ENCODE results near the gene CFAP92. TPM values are rescaled to one million over a fixed set of nuclear protein-coding genes. Genes with fewer than 3 reads are reported as not detected.

The CFAP92 gene, protein sequence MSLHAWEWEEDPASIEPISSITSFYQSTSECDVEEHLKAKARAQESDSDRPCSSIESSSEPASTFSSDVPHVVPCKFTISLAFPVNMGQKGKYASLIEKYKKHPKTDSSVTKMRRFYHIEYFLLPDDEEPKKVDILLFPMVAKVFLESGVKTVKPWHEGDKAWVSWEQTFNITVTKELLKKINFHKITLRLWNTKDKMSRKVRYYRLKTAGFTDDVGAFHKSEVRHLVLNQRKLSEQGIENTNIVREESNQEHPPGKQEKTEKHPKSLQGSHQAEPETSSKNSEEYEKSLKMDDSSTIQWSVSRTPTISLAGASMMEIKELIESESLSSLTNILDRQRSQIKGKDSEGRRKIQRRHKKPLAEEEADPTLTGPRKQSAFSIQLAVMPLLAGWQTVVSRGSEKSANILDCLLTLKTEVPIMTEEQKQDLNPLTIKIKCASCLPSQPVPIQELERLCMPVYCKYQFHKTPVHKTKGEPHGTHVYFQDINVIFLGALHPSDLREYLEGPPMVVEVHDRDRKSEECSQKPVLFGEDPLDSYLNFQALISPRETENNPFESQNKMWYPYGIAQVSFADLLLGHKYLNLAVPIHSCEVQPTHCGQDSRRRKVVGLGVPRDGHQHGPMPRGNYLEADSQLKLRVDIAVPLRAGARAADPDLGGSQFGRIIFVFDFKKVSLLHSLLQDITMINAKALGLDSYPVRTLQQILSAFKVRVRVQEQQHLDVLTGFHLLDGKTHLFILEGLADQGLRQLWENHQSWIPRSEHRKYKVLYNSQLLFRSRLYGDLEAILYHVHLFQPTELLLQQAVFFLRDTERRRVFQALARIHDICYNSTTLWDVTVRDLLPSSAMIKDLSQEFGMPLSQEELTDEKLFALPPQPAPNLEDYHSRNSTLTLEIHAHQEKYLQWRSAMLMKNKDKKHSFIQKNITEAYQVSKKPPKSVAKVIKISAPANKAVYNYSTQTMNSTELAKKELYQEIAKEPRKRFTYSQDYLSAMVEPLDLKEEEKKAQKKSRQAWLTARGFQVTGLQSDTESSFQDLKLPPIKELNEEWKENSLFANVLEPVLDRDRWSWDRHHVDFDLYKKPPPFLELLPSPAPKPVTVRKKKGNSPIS
- total RNA-seq (2022; extraction: Qiagen RNA extraction; ENCODE audit: low read depth): 0.05 TPM in 2 of 5 replicates, not detected in the others

DNA sequence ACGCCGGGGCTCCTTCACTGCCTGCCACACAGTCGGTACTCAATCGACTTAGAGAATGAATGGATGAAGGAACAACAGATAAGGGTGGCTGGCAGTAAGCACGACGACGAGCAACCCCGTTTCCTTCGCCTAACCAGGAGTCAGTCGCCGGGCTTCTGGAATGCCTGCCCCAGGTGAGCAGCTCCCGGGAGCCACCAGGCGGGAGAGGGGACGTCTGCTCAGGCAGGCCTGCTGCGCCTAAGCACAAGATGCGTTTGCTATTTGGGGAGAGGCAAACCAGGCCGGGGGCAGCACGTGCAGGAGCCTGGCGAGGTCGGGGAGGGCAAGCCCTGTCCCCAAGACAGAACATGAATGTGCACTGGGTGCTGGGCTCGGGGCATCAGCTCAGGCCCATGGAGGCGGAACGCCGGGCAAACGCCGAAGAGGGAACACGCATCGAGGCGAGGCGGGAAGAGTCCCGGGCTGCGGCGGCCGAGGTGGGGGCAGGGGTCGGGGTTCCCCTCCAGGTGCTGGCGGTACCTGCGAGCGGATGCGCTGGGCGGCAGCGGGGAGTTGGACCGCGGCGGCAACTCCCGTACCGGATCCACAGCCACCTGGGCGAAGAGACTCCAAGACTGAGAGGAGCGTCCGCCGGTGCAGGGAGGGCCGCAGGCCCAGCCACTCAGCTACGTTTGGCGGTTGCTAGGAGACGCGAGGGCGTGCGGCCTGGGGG, at the start of gene CFAP92:
TSS of gene CFAP92 (minus strand) at position 616 of the 712 bp plus-strand sequence. CDS start 772 bp downstream, outside the sequence.

DNA sequence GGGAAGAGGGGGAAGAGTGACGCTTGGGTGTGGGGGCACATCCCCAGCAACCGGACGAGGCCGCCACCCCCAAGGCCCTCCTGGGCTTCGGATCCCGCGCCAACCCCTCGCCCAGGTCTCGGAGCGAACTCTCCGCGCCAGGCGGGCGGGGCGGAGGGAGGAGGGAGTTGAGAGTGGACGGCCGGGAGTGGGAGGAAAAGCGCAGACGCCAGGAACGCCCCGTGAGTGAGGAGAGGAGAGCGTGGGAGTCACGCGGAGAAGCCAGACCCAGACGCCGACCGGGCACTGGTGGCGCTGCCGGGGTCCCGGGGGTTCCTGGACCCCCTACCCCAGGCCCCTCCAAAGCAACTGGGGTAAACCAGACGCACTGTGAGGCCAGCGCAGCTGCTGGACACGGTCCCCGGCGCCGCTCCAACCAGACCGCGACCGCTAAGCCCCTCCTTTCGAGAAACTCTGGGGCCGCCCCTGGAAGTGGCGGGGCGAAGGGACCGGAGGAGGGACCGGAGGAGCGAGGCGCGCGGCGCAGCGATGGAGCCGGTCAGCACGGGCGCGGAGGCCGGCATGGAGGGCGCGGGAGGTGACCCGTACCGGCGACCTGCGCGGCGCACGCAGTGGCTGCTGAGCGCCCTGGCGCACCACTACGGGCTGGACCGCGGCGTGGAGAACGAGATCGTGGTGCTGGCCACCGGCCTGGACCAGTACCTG, 7.4 kb upstream of the CFAP92 start, which contains the start of gene EFCC1:
TSS of gene EFCC1 (plus strand) at position 204 of the 705 bp plus-strand sequence. CDS start at position 529, 325 bp downstream.

DNA sequence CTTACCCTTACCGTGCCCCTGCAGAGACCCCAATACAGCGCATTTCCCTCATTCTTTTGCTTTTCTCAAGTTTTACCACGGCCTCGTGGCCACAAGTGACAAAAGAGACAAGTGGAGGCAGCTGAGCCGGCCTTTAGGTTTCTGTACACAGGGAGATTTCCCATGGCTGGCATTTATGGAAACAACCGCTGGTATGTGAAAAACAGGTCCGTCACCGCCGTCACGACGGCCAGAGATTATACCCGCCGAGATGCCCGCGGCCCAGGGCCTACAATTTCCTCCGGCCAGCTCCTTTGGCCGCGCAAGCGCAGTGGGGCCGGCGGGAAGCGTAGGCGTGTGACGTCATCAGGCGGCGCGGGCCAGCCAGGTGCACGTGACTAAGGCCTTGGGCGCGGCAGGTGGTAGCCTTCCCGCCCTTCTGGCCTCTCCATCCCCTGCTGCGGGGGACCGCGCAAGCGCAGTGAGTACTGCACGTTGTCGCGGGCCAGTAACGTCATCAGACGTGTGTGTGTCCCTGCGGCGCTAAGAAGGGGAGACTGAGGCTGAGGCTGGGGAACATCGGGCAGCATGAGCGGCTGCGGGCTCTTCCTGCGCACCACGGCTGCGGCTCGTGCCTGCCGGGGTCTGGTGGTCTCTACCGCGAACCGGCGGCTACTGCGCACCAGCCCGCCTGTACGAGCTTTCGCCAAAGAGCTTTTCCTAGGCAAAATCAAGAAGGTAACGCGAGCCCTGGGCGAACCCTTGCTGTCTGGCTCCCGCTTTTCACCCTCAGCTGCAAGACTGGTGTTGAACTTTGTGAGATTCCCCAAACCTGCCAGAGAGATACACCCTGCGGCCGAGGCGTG, 114.5 kb downstream of the CFAP92 start, which contains the start of gene ACAD9:
TSS of gene ACAD9 (plus strand) at position 496 of the 845 bp plus-strand sequence. CDS start at position 568, 72 bp downstream.

Other genes with a start within 250 kb of the CFAP92 start
- 24.0 to 27.1 TPM (median 24.7 TPM) in 5 replicates for gene ACAD9, start 114.5 kb downstream of the CFAP92 start, total RNA-seq (2022; extraction: Qiagen RNA extraction; ENCODE audit: low read depth)
- not detected in 5 replicates for gene EFCC1, start 7.2 kb upstream of the CFAP92 start, total RNA-seq (2022; extraction: Qiagen RNA extraction; ENCODE audit: low read depth)
- not detected in 5 replicates for gene GP9, start 66.7 kb upstream of the CFAP92 start, total RNA-seq (2022; extraction: Qiagen RNA extraction; ENCODE audit: low read depth)
- gene RAB43, start 127.7 kb upstream of the CFAP92 start, total RNA-seq (2022; extraction: Qiagen RNA extraction; ENCODE audit: low read depth): 3.1 to 7.3 TPM (median 4.7 TPM) in 5 replicates
- 19.0 to 24.5 TPM (median 22.6 TPM) in 5 replicates for gene ISY1, start 167.0 kb upstream of the CFAP92 start, total RNA-seq (2022; extraction: Qiagen RNA extraction; ENCODE audit: low read depth)
- gene CNBP, start 189.8 kb upstream of the CFAP92 start, total RNA-seq (2022; extraction: Qiagen RNA extraction; ENCODE audit: low read depth): 333 to 368 TPM (median 346 TPM) in 5 replicates

Measured in A549 treated with DMSO at 1 μM for 4 hours (cell line).